OCI-LY7 (cell line): ENCODE measurements around the gene DNAH3.

Experiments
- EZH2phosphoT487 ChIP-seq: fragments of 200-600 bp; sonication (generic); IDR thresholded peaks from 2 replicates; pipeline ENCODE4 v1.6.1; 2018; ENCODE audit warnings: low read depth, borderline replicate concordance, mild to moderate bottlenecking, mixed run types, antibody characterized with exemption, low read length, moderate library complexity, mixed read lengths
- TF ChIP-seq, protein P1 (sequence below): fragments of 200-600 bp; sonication (generic); conservative IDR thresholded peaks from 2 replicates; pipeline ENCODE4 v1.5.1; 2014; ENCODE audit warnings: mild to moderate bottlenecking, antibody characterized with exemption, low read length, moderate library complexity, mixed read lengths

GRCh38 chr16:21150375-21151001, at the start of gene DNAH3:
- TF ChIP-seq, protein P1, sequence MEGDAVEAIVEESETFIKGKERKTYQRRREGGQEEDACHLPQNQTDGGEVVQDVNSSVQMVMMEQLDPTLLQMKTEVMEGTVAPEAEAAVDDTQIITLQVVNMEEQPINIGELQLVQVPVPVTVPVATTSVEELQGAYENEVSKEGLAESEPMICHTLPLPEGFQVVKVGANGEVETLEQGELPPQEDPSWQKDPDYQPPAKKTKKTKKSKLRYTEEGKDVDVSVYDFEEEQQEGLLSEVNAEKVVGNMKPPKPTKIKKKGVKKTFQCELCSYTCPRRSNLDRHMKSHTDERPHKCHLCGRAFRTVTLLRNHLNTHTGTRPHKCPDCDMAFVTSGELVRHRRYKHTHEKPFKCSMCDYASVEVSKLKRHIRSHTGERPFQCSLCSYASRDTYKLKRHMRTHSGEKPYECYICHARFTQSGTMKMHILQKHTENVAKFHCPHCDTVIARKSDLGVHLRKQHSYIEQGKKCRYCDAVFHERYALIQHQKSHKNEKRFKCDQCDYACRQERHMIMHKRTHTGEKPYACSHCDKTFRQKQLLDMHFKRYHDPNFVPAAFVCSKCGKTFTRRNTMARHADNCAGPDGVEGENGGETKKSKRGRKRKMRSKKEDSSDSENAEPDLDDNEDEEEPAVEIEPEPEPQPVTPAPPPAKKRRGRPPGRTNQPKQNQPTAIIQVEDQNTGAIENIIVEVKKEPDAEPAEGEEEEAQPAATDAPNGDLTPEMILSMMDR, result no peak
- TF ChIP-seq EZH2phosphoT487, result no peak
